HCT116 (cell line): ENCODE measurements around the gene PLEKHJ1. TPM values are rescaled to one million over a fixed set of nuclear protein-coding genes. Genes with fewer than 3 reads are reported as not detected.

Experiments used
- ATAC-seq: fragments of 200-7000 bp; cut with Tn5 transposase; 2 replicates; pipeline ENCODE4 v1.9.1; 2020; ENCODE audit warnings: mild to moderate bottlenecking, moderate library complexity
- BruUV-seq: library from RNA; stranded (reverse); fragments of 400-500 nt; replicated peaks from 2 replicates; lab custom pipeline; 2021; lab: Mats Ljungman, UMichigan
- CTCF ChIA-PET: fragments of 300-600 bp; sonication (Branson Sonifier 250); formaldehyde crosslinking; loops from one replicate; lab custom pipeline; 2021; ENCODE audit warnings: antibody characterized with exemption; lab: Charles Lee
- POLR2A ChIA-PET: fragments of 300-600, 350-600 bp; sonication (Branson Sonifier 250); formaldehyde crosslinking; loops from one replicate; lab custom pipeline; 2021; ENCODE audit warnings: antibody characterized with exemption; lab: Charles Lee
- RAD21 ChIA-PET, 2 experiments: fragments of 300-600 bp; sonication (Branson Sonifier 250); formaldehyde crosslinking; loops; one replicate each; lab custom pipeline; 2023; ENCODE audit warnings: low total read pairs in 2 of 2; ENCODE audit not compliant: uncharacterized antibody in 2 of 2, unreplicated experiment in 2 of 2, low non-redundant PET in 1 of 2; lab: Charles Lee
- DNase-seq: peaks from one replicate; pipeline ENCODE4 v3.0.0-alpha.2; 2010; ENCODE audit warnings: low read depth, low spot score
- H2AFZ ChIP-seq: fragments of 200-600 bp; shearing (Covaris generic), sonication (generic); 2 replicates; pipeline ENCODE4 v1.6.1; 2017; ENCODE audit warnings: low read depth, mixed run types, mixed read lengths, antibody characterized with exemption, low read length; ENCODE audit not compliant: poor library complexity, severe bottlenecking
- H3K27ac ChIP-seq: 2 replicates; pipeline ENCODE4 v1.5.1; 2012; ENCODE audit warnings: low read depth, low read length
- H3K27me3 ChIP-seq: fragments of 200-600 bp; sonication (generic); 2 replicates; pipeline ENCODE4 v1.6.1; 2016; ENCODE audit warnings: mixed run types, low read length, mixed read lengths; ENCODE audit not compliant: insufficient read depth
- H3K36me3 ChIP-seq, 2 experiments: fragments of 200-500 bp in 1 of 2; fragments of 200-600 bp in 1 of 2; sonication (Bioruptor generic) in 1 of 2; sonication (generic) in 1 of 2; 2 replicates each; pipeline versions ENCODE4 v1.5.1 to v1.6.1; 2014 to 2016; ENCODE audit warnings: low read length in 2 of 2, inconsistent platforms in 1 of 2, mixed read lengths in 1 of 2, mixed run types in 1 of 2; ENCODE audit not compliant: insufficient read depth in 2 of 2, control insufficient read depth in 1 of 2
- H3K4me1 ChIP-seq, 2 experiments: fragments of 200-600 bp in 1 of 2; sonication (generic) in 1 of 2; 2 replicates each; pipeline versions ENCODE4 v1.5.1 to v1.6.1; 2012 to 2017; ENCODE audit warnings: low read length in 2 of 2, inconsistent platforms in 1 of 2, mild to moderate bottlenecking in 1 of 2, mixed read lengths in 1 of 2, mixed run types in 1 of 2, moderate library complexity in 1 of 2; ENCODE audit not compliant: insufficient read depth in 2 of 2, control insufficient read depth in 1 of 2
- H3K4me2 ChIP-seq: fragments of 200-600 bp; sonication (generic); 2 replicates; pipeline ENCODE4 v1.6.1; 2017; ENCODE audit warnings: mixed run types, low read length, mixed read lengths
- H3K4me3 ChIP-seq, 2 experiments: fragments of 200-600 bp in 1 of 2; sonication (generic) in 1 of 2; replicated peaks in 1 of 2; 2 replicates each; pipeline ENCODE4 v1.5.1; 2011 to 2016; ENCODE audit warnings: low read length in 2 of 2, control low read depth in 1 of 2, low read depth in 1 of 2, mild to moderate bottlenecking in 1 of 2, mixed read lengths in 1 of 2, mixed run types in 1 of 2
- H3K79me2 ChIP-seq: fragments of 200-600 bp; sonication (generic); 2 replicates; pipeline ENCODE4 v1.6.1; 2017; ENCODE audit warnings: mild to moderate bottlenecking, mixed run types, low read length, moderate library complexity, mixed read lengths; ENCODE audit not compliant: insufficient read depth
- H3K9ac ChIP-seq: fragments of 200-600 bp; sonication (generic); 2 replicates; pipeline ENCODE4 v1.6.1; 2016; ENCODE audit warnings: low read length, mixed read lengths
- H3K9me2 ChIP-seq: fragments of 200-600 bp; sonication (generic), shearing (Covaris generic); 2 replicates; pipeline ENCODE4 v1.6.1; 2017; ENCODE audit warnings: mixed run types, mild to moderate bottlenecking, moderate library complexity; ENCODE audit not compliant: insufficient read depth
- H3K9me3 ChIP-seq, 2 experiments: fragments of 200-500 bp in 1 of 2; fragments of 200-600 bp in 1 of 2; sonication (Bioruptor generic) in 1 of 2; sonication (generic) in 1 of 2; 2 replicates each; pipeline ENCODE4 v1.6.1; 2014 to 2017; ENCODE audit warnings: low read length in 2 of 2, mixed read lengths in 2 of 2, inconsistent platforms in 1 of 2, low read depth in 1 of 2, mild to moderate bottlenecking in 1 of 2, mixed run types in 1 of 2, moderate library complexity in 1 of 2; ENCODE audit not compliant: control insufficient read depth in 1 of 2, insufficient read depth in 1 of 2
- H4K20me1 ChIP-seq: fragments of 200-600 bp; sonication (generic), shearing (Covaris generic); 2 replicates; pipeline ENCODE4 v1.6.1; 2017; ENCODE audit warnings: mixed run types, mild to moderate bottlenecking, moderate library complexity; ENCODE audit not compliant: insufficient read depth
- CBX3 ChIP-seq: IDR thresholded peaks from 2 replicates; pipeline ENCODE4 v1.6.1; 2012; ENCODE audit warnings: low read depth
- CEBPB ChIP-seq: IDR thresholded peaks from 2 replicates; pipeline ENCODE4 v1.6.1; 2012; ENCODE audit warnings: low read depth
- EGR1 ChIP-seq: IDR thresholded peaks from 2 replicates; pipeline ENCODE4 v1.6.1; 2012; ENCODE audit warnings: low read depth
- EZH2 ChIP-seq: fragments of 200-600 bp; sonication (generic); IDR thresholded peaks from 2 replicates; pipeline ENCODE4 v1.6.1; 2017; ENCODE audit warnings: antibody characterized with exemption, mixed run types
- EZH2phosphoT487 ChIP-seq: fragments of 200-600 bp; IDR thresholded peaks from 2 replicates; pipeline ENCODE4 v1.6.1; 2018; ENCODE audit warnings: antibody characterized with exemption, borderline replicate concordance
- JUND ChIP-seq: IDR thresholded peaks from 2 replicates; pipeline ENCODE4 v1.6.1; 2012
- POLR2A ChIP-seq: IDR thresholded peaks from 2 replicates; pipeline ENCODE4 v1.7.0; 2011; ENCODE audit warnings: borderline replicate concordance; ENCODE audit not compliant: insufficient read depth, insufficient read length; ENCODE audit errors: extremely low read depth
- POLR2AphosphoS5 ChIP-seq: IDR thresholded peaks from 2 replicates; pipeline ENCODE4 v1.6.1; 2011; ENCODE audit warnings: mild to moderate bottlenecking, low read depth, low read length, moderate library complexity
- RAD21 ChIP-seq: IDR thresholded peaks from 2 replicates; pipeline ENCODE4 v1.6.1; 2012; ENCODE audit warnings: low read depth, mild to moderate bottlenecking
- SIN3A ChIP-seq: IDR thresholded peaks from 2 replicates; pipeline ENCODE4 v1.6.1; 2012; ENCODE audit warnings: low read depth
- SP1 ChIP-seq: IDR thresholded peaks from 2 replicates; pipeline ENCODE4 v1.6.1; 2012; ENCODE audit warnings: low read depth
- SRF ChIP-seq: IDR thresholded peaks from 2 replicates; pipeline ENCODE4 v1.6.1; 2012; ENCODE audit warnings: low read depth
- TCF7L2 ChIP-seq: IDR thresholded peaks from 2 replicates; pipeline ENCODE4 v1.7.0; 2011; ENCODE audit warnings: borderline replicate concordance, inconsistent platforms; ENCODE audit not compliant: insufficient read depth, insufficient read length; ENCODE audit errors: extremely low read depth
- YY1 ChIP-seq: IDR thresholded peaks from 2 replicates; pipeline ENCODE4 v1.6.1; 2011; ENCODE audit warnings: low read length, low read depth, moderate library complexity, mild to moderate bottlenecking; ENCODE audit not compliant: insufficient replicate concordance; ENCODE audit errors: extremely low read depth
- ZFX ChIP-seq: fragments of 450-650 bp; IDR thresholded peaks from 2 replicates; pipeline ENCODE4 v1.6.1; 2017
- ZNF274 ChIP-seq: fragments of 200-500 bp; sonication (Bioruptor generic); IDR thresholded peaks from 2 replicates; pipeline ENCODE4 v1.6.1; 2014; ENCODE audit warnings: mild to moderate bottlenecking, low read depth, low read length, inconsistent platforms
- intact Hi-C: fragments of 100-400 bp; cut with micrococcal nuclease; formaldehyde crosslinking; loops from 2 replicates; pipeline ENCODE4 v1.10.0; 2022
- total RNA-seq: library from RNA; stranded (reverse); gene quantifications from one replicate; pipeline ENCODE4 v1.2.1, GENCODE V29; 2021; ENCODE audit not compliant: unreplicated experiment
- TF ChIP-seq, protein P1 (sequence below): IDR thresholded peaks from 2 replicates; pipeline ENCODE4 v1.6.1; 2012
- TF ChIP-seq, protein P2 (sequence below): IDR thresholded peaks from 2 replicates; pipeline ENCODE4 v1.6.1; 2011; ENCODE audit warnings: mild to moderate bottlenecking, low read length, moderate library complexity; ENCODE audit not compliant: insufficient replicate concordance; ENCODE audit errors: extremely low read depth
- TF ChIP-seq, protein P3 (sequence below): IDR thresholded peaks from 2 replicates; pipeline ENCODE4 v1.6.1; 2012; ENCODE audit warnings: low read depth
- TF ChIP-seq, protein P4 (sequence below), 3 experiments: fragments of 200-600 bp in 1 of 3; sonication (generic) in 1 of 3; IDR thresholded peaks in 2 of 3; conservative IDR thresholded peaks in 1 of 3; 2 replicates each; pipeline ENCODE4 v1.5.1; 2012 to 2017; ENCODE audit warnings: low read depth in 2 of 3, low read length in 2 of 3, antibody characterized with exemption in 1 of 3, borderline replicate concordance in 1 of 3, control low read depth in 1 of 3, mild to moderate bottlenecking in 1 of 3, mixed read lengths in 1 of 3, mixed run types in 1 of 3, moderate library complexity in 1 of 3; ENCODE audit not compliant: insufficient read depth in 1 of 3

Gene PLEKHJ1
- total RNA-seq, 1 experiment from 2014 or later = 88.2 TPM

DNA sequence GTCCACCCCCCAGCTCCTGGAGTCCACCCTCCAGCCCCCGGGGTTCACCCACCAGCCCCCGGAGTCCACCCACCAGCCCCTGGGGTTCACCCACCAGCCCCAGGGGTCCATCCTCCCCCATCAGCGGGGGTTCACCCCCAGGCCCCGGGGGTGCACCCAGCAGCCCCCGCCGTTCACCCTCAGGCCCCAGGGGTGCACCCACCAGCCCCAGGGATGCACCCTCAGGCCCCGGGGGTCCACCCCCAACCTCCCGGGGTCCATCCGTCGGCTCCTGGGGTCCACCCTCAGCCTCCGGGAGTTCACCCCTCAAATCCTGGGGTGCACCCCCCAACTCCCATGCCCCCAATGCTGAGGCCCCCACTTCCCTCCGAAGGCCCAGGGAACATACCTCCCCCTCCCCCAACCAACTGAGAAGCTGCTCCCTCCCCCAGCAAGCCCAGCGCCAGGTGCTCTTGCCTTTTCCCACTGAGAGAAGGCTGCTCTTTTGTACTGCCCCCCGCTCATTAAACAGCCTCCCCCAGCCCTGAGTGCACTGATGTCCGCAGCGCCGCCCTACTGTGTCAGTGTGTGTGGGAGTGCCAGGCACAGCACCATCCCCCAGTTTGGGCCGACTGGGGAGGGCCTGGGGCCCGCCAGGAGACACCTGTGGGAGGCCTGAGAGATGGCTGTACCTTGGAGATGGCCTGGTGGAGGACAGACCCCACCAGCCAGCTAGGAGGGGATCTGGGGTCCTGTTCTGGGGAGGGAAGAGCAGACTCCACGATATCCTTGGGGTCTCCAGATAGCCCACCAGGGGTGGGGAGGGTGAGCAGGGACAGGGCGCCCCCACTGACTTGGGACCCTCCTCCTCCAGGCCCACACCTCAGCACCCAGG is 12.2 kb upstream of the PLEKHJ1 start:
- ChIA-PET POLR2A (no interaction called here), CTCF (no interaction called here), RAD21 (no interaction called here)
- no peak overlapping the region for H3K4me3 ChIP-seq
- H3K9ac ChIP-seq = no peak overlapping the region
- DNase-seq = no peak
- H4K20me1 ChIP-seq = peaks cover 5% of the 10 kb centered on the region; the same call in 1 of the 2 replicates
- no peak overlapping the region for H2AFZ ChIP-seq
- no peak for ATAC-seq
- H3K9me3 ChIP-seq = no peaks in the 10 kb centered on the region
- H3K36me3 ChIP-seq = peaks cover 34 to 44% of the 10 kb centered on the region in 2 experiments
- no peaks in the 10 kb centered on the region for H3K27me3 ChIP-seq
- TF ChIP-seq, protein P1, sequence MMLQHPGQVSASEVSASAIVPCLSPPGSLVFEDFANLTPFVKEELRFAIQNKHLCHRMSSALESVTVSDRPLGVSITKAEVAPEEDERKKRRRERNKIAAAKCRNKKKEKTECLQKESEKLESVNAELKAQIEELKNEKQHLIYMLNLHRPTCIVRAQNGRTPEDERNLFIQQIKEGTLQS = no peak
- no peak for TF ChIP-seq EZH2phosphoT487
- no peak for TF ChIP-seq CBX3
- TF ChIP-seq POLR2A = no peak
- no peak for TF ChIP-seq YY1
- no peak for TF ChIP-seq CEBPB
- no peak for TF ChIP-seq ZNF274
- no peak for TF ChIP-seq POLR2AphosphoS5
- TF ChIP-seq, protein P2, sequence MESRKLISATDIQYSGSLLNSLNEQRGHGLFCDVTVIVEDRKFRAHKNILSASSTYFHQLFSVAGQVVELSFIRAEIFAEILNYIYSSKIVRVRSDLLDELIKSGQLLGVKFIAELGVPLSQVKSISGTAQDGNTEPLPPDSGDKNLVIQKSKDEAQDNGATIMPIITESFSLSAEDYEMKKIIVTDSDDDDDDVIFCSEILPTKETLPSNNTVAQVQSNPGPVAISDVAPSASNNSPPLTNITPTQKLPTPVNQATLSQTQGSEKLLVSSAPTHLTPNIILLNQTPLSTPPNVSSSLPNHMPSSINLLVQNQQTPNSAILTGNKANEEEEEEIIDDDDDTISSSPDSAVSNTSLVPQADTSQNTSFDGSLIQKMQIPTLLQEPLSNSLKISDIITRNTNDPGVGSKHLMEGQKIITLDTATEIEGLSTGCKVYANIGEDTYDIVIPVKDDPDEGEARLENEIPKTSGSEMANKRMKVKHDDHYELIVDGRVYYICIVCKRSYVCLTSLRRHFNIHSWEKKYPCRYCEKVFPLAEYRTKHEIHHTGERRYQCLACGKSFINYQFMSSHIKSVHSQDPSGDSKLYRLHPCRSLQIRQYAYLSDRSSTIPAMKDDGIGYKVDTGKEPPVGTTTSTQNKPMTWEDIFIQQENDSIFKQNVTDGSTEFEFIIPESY = no peak
- TF ChIP-seq, protein P3, sequence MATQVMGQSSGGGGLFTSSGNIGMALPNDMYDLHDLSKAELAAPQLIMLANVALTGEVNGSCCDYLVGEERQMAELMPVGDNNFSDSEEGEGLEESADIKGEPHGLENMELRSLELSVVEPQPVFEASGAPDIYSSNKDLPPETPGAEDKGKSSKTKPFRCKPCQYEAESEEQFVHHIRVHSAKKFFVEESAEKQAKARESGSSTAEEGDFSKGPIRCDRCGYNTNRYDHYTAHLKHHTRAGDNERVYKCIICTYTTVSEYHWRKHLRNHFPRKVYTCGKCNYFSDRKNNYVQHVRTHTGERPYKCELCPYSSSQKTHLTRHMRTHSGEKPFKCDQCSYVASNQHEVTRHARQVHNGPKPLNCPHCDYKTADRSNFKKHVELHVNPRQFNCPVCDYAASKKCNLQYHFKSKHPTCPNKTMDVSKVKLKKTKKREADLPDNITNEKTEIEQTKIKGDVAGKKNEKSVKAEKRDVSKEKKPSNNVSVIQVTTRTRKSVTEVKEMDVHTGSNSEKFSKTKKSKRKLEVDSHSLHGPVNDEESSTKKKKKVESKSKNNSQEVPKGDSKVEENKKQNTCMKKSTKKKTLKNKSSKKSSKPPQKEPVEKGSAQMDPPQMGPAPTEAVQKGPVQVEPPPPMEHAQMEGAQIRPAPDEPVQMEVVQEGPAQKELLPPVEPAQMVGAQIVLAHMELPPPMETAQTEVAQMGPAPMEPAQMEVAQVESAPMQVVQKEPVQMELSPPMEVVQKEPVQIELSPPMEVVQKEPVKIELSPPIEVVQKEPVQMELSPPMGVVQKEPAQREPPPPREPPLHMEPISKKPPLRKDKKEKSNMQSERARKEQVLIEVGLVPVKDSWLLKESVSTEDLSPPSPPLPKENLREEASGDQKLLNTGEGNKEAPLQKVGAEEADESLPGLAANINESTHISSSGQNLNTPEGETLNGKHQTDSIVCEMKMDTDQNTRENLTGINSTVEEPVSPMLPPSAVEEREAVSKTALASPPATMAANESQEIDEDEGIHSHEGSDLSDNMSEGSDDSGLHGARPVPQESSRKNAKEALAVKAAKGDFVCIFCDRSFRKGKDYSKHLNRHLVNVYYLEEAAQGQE = no peak
- no peak for TF ChIP-seq SIN3A
- TF ChIP-seq EZH2 = no peak
- no peak for TF ChIP-seq JUND
- no peak for TF ChIP-seq SP1
- TF ChIP-seq RAD21 = no peak
- TF ChIP-seq SRF = no peak
- TF ChIP-seq TCF7L2 = no peak
- no peak for TF ChIP-seq ZFX
- TF ChIP-seq EGR1 = no peak
- TF ChIP-seq, protein P4, sequence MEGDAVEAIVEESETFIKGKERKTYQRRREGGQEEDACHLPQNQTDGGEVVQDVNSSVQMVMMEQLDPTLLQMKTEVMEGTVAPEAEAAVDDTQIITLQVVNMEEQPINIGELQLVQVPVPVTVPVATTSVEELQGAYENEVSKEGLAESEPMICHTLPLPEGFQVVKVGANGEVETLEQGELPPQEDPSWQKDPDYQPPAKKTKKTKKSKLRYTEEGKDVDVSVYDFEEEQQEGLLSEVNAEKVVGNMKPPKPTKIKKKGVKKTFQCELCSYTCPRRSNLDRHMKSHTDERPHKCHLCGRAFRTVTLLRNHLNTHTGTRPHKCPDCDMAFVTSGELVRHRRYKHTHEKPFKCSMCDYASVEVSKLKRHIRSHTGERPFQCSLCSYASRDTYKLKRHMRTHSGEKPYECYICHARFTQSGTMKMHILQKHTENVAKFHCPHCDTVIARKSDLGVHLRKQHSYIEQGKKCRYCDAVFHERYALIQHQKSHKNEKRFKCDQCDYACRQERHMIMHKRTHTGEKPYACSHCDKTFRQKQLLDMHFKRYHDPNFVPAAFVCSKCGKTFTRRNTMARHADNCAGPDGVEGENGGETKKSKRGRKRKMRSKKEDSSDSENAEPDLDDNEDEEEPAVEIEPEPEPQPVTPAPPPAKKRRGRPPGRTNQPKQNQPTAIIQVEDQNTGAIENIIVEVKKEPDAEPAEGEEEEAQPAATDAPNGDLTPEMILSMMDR (IDR thresholded peaks at IDR 0.05 in 2 of 3, conservative IDR thresholded peaks at IDR 0.05 in 1 of 3; ENCODE audit: borderline replicate concordance in 1 of 3, insufficient read depth in 1 of 3, low read depth in 2 of 3, low read length in 2 of 3) = no peak
- H3K27ac ChIP-seq = no peak overlapping the region; the same call in 1 of the 2 replicates
- H3K9me2 ChIP-seq = no peaks in the 10 kb centered on the region
- H3K79me2 ChIP-seq = peaks cover 30% of the 10 kb centered on the region
- TSS peak; percentile 71 for BruUV-seq
- H3K4me1 ChIP-seq = 0 out of 4 replicates have a peak, but pooled peaks cover 0 to 4% of the 10 kb centered on the region in 2 experiments
- no peak overlapping the region for H3K4me2 ChIP-seq
- intact Hi-C loops = no loop called here
